Breast epithelium (tissue), 3 donors: ENCODE results near the gene PRRX1.

Experiments used
- POLR2A ChIP-seq: fragments of 450-650 bp; IDR thresholded peaks from one replicate; pipeline ENCODE4 v1.6.1; 2016; ENCODE audit warnings: antibody characterized with exemption, mild to moderate bottlenecking, moderate library complexity
- TF ChIP-seq, protein P1 (sequence below), 3 donors: fragments of 450-650 bp; IDR thresholded peaks; one replicate each; pipeline ENCODE4 v1.5.1; 2016 to 2017; ENCODE audit warnings: antibody characterized with exemption in 3 of 3, mild to moderate bottlenecking in 3 of 3, moderate library complexity in 3 of 3

DNA sequence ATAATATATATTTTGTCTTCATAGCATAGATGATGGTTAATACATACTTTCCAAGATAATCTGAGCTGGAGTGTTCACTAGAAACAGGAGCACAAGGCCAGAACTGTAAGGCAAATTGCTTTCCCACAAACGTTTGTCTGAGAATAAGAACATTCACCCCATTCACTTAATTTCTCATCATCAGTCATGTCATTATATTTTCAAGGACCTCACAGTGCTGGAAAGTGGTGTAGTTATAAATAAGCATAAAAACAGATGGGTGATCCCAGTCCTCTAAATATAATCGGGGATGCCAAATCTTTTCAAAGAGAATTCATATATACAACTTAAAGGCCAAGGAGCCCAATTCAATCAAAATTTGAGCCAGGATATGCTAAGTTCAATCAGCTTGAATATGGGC is 8.4 kb downstream of the PRRX1 start:
- TF ChIP-seq POLR2A, result no peak
- TF ChIP-seq, protein P1, sequence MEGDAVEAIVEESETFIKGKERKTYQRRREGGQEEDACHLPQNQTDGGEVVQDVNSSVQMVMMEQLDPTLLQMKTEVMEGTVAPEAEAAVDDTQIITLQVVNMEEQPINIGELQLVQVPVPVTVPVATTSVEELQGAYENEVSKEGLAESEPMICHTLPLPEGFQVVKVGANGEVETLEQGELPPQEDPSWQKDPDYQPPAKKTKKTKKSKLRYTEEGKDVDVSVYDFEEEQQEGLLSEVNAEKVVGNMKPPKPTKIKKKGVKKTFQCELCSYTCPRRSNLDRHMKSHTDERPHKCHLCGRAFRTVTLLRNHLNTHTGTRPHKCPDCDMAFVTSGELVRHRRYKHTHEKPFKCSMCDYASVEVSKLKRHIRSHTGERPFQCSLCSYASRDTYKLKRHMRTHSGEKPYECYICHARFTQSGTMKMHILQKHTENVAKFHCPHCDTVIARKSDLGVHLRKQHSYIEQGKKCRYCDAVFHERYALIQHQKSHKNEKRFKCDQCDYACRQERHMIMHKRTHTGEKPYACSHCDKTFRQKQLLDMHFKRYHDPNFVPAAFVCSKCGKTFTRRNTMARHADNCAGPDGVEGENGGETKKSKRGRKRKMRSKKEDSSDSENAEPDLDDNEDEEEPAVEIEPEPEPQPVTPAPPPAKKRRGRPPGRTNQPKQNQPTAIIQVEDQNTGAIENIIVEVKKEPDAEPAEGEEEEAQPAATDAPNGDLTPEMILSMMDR (IDR thresholded peaks at IDR 0.05), result no peak
